Measurements from ENCODE around the gene SLC33A1.
"Not testable (repeated sequence)": the region's sequence is repeated elsewhere in the genome, so short reads cannot be mapped to it uniquely, and the experiment has no call there.

SLC33A1 gene

DNA sequence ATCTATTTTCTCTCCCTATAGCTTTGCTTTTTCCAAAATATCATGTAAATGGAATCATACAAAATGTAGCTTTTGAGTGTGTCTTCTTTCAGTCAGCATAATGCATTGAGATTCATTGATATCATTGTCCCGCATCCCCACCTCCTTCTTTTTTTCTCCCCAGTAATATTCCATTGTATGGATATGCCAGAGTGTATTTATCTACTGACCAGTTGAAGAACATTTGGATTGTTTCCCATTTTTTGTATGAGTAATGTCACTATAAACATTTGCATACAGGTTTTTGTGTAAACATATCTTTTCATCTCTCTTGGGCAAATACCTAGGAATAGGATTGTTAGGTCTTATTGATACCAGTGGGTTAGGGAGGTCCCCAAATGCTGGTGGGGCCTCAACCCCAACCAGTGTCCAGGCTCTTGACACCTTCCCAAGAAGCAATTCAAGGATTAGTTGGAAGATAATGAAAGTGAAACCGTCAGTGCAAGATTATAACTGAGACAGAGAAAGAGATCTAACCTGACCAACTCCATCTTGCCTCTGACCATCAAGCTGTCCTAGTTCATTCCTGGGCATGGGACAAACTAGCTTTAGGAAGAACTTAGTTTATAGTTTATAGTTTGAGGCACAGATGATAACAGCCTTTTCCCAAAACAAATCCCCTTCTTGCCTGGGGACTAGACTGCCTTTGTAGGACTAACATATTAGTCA is 7.4 kb upstream of the SLC33A1 start:
- DNase-seq (ENCODE audit: low read depth): no peak

DNA sequence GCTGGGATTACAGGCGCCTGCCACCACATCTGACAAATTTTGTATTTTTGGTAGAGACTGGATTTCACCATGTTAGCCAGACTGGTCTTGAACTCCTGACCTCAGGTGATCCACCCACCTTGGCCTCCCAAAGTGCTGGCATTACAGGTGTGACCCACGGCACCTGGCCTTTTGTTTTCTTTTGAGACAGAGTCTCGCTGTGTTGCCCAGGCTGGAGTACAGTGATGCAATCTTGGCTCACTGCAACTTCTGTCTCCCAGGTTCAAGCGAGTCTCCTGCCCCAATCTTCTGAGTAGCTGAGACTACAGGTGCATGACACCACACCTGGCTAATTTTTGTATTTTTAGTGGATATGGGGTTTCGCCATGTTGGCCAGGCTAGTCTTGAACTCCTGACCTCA is 6.2 kb upstream of the SLC33A1 start:
- not testable (repeated sequence) for DNase-seq (ENCODE audit: low read depth)

DNA sequence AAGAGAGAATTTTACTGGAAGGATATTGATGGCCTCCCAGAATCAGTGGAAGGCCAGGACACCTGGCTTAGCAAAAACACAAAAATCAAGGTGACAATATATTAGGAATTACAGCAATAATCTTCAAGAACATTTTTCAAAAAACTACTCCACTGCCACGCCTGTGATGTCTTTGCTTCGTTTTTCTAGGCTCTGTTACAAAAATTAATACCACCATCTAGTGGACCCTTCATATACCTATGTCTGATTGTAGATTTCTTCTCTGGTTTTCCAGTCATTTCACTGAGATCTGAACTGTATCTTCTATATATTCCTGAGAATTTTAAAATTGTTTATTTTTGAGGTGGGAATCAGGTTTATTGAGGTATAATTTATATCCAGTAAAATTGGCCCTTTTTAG is 5.6 kb upstream of the SLC33A1 start:
- DNase-seq (ENCODE audit: low read depth): no peak

DNA sequence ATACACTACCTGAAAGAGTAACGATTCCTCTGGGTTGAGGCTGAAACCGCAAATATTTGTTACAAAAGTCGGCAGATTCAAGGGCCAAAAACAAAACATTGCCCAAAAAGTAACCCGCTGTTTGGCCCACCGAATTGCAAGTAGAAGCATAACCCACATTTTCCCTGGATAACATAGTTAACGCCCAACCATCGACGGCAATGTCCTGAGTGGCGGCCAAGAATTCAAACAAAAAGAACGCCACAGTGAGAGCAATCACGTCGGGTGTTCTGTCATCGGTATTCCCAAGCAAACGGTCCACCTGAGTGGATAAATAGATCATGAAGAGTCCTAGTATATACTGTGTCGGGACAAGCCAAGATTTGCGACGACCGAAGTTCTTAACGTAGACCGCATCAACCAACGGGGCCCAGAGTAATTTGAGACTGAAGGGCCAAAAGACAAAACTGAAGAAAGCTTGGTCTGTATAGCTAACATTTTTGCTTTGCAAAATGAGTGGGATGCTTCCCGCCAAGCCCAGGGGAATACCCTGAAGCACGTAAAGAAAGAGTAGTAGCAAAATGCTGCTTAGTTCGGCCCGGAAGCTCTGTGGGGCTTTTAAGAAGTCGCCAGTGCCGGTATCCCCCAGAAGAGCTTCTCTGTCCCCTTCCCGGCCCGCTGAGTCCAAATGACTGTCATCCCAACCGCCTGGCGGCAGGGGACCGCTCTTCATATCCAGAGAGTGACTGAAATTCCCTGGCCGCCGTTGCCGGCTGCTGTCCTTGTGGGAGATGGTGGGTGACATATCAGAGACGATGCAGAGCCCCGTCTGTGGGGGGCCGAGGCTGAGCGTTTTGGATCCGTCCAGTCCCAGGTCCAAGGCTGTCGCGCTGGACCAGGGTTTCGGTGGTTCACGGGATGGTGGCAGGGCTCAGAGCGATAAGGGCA is 750 bp downstream of the SLC33A1 start:
- peak; percentile 9 for DNase-seq (ENCODE audit: low read depth)

DNA sequence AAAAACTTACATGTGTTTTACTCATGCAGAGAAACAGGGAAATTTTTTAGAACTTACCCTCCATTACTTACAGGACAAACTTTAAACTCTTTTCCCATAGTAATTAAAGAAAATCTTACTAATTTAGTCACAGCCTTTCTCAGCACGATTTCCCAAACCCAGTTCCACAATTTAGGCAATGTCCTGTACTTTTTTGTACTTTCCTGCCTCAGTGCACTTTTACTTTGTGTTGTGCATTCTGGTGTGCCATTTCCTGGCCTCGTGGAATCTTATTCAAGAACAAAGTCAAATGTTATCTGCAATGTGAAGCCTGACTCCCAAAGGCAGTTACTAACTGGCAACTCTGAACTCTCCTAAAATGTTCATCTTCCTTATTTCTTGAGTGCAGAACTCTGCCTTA is 1.9 kb downstream of the SLC33A1 start:
- DNase-seq (ENCODE audit: low read depth): no peak

DNA sequence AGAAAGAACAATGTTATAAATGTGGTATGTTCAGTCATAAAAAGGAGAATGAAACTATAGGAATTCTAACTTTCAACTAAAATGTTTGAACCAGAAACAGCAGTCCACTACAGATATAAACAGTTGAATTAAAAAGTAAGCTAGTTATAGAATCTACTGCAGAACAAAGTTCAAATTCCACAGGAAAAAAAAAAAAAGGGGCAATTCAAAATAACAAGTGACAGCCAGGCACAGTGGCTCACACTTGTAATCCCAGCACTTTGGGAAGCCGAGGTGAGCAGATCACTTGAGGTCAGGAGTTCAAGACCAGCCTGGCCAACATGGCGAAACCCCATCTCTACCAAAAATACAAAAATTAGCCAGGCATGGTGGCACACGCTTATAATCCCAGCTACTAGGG is 4.8 kb downstream of the SLC33A1 start:
- not testable (repeated sequence) for DNase-seq (ENCODE audit: low read depth)

DNA sequence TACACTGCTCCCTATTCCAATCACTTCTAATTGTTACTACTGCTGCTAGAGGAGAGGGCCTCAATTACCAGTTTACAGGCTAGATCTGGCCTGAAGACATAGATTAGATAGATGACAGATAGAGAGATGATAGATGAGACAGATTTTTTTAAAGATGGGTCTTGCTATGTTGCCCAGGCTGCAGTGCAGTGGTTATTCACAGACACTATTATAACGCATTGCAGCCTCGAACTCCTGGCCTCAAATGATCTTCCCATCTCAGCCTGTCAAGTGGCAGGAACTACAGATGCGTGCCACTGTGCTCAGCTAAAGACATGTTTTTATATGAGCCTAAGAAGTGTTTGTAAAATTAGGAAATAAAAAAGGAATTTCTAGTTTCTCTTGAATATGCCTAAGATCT is 6.2 kb downstream of the SLC33A1 start:
- no peak for DNase-seq (ENCODE audit: low read depth)

DNA sequence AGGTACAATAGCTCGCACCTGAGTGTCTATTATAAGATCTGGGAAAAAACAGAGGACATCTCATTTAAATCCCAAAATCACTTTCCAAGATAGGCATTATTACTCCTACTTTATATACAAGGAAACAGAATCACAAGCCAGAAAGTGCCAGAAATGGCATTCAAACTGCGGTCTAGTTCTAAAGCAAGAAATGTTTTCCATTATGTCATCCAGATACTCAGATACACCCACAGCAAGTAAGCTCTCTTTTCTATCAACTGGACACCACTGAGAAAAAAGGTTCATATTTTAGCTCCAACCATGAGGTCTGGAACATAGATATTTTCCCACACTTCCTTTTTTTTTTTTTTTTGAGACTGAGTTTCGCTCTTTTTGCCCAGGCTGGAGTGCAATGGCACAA is 8.1 kb downstream of the SLC33A1 start:
- no peak for DNase-seq (ENCODE audit: low read depth)

DNA sequence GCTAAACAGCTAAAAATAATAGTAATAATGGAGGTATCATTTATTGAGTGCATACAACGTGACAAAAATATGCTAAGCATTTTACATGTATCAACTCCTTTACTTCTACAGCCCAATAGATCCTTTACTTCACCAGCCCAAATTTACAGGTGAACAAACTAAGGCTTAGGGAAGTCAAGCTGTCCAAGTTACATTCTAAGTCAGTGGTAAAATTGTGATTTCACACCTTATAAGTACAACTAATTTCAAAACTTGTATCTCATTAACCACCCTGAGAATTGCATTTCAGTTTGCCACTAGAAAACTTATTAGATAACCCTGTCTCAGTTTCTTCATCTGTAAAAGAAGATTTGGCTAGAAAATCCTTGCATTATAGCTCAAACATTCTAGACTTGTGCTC is 10.7 kb downstream of the SLC33A1 start:
- no peak for DNase-seq (ENCODE audit: low read depth)

DNA sequence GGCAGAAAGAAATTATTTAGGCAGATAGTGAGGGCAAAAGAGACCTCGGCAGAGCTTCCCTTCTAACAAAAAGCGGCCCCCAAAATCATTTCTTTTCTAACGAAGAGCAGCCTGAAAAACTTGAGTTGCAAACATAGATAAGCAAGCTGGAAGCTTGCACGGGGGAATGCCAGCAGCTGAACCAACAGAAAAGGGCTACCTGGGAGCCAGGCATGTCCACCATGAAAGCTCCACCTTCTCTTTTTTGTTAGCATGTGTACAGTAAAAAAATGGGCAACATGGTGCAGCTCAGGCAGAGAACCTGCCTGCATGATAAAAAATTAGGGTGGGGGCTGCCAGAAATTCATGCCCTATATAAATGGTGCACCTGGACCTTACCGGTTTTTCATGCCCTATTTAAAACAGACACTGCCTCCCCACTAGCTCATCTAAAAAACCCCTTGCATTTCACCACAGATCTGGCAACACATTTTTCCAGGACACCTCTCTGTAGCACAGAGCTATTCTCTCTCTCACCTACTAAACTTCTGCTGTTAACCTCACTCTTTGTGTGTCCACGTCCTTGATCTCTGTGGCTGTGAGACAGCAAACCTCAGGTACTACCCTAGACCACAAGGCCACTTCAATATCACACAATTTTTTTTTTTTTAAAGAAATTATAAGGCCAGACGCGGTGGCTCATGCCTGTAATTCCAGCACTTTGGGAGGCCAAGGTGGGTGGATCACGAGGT is 18.7 kb downstream of the SLC33A1 start:
- no peak for DNase-seq (ENCODE audit: low read depth)

DNA sequence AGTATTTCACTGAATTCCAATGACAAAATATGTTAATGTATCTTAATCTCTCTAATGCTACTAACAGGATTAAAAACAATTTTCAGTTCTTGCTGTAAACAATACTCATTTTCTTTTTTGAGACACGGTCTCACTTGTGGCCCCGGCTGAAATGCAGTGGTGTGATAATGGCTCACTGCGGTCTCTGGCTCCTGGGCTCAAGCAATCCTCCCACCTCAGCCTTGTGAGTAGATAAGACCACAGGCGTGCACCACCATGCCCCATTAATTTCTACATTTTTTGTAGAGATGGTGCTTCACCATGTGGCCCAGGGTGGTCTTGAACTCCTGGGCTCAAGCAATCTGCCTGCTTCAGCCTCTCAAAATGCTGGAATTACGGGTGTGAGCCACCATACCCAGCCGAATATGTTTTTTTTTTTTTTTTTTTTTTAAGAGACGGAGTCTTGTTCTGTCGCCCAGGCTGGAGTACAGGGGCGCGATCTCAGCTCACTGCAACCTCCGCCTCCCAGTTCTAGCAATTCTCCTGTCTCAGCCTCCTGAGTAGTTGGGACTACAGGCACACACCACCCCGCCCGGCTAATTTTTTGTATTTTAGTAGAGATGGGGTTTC is 25.6 kb downstream of the SLC33A1 start:
- not testable (repeated sequence) for DNase-seq (ENCODE audit: low read depth)

DNA sequence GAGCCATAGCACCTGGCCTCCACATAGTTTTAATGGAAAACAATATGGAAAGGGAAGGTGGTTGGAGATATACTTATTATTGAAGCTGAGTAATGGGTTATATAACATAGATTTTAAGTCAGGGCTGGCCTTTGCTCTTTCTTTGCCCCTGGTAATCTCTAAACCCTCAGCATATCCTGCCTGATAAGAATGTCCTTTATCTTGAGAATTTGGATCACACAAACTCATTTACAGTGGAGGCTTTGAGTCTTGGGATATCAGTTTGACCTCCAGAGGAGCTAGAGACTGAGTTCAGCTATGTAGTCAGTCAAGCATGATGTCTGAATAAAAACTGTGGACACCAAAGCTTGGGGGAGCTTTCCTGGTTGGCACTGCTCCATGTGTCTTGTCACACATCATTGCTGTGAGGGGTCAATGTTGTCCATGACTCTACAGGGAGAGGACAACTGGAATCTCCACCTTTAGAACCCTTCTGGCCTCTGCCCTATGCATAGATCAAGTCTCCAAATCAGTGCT is 39.1 kb downstream of the SLC33A1 start:
- no peak for DNase-seq (ENCODE audit: low read depth)

DNA sequence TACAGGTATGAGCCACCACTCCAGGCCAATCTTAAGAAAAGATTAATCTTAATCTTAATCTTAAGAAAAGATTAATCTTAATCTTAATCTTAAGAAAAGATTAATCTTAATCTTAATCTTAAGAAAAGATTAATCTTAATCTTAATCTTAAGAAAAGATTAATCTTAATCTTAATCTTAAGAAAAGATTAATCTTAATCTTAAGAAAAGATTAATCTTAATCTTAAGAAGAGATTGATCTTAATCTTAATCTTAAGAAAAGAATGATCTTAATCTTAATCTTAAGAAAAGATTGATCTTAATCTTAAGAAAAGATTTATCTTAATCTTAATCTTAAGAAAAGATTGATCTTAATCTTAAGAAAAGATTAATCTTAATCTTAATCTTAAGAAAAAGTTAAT is 41.0 kb downstream of the SLC33A1 start:
- not testable (repeated sequence) for DNase-seq (ENCODE audit: low read depth)

DNA sequence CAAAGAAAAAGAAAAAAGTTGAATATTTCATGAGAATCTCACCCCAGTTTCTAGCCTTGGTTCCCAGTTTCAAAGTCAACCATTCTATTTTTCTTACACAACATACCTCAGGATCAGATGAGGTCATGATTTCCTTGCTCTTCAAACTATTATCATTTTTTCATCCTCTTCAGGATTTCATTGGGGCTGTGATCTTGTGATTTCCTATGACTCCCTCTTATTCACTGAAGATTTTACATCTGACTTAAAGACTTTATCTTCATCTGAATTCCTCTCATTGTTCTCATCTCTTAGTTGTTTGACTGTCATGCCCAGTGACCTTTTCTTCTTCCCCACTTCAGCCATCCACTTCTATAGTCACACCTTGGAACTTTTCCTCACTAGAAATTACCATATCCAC is 45.0 kb downstream of the SLC33A1 start:
- DNase-seq (ENCODE audit: low read depth): no peak

DNA sequence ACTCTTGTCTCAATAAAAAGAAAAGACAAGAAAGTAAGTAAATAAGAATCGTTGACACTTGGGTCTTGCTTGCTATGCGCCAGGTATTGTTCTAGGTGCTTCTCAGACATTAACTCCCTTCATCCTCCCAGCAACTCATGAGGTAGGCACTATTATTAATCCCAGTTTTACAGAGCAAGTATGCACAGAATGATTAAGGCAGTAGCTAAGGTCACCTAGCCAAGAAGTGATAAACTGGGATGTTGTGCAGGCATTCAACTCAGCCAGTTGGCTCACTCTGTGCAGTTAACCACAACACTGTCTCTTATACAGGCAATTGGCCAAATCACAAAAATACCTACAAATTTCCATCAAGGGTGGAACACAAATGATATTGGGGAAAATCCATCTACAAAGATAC is 46.4 kb downstream of the SLC33A1 start:
- DNase-seq (ENCODE audit: low read depth): no peak

DNA sequence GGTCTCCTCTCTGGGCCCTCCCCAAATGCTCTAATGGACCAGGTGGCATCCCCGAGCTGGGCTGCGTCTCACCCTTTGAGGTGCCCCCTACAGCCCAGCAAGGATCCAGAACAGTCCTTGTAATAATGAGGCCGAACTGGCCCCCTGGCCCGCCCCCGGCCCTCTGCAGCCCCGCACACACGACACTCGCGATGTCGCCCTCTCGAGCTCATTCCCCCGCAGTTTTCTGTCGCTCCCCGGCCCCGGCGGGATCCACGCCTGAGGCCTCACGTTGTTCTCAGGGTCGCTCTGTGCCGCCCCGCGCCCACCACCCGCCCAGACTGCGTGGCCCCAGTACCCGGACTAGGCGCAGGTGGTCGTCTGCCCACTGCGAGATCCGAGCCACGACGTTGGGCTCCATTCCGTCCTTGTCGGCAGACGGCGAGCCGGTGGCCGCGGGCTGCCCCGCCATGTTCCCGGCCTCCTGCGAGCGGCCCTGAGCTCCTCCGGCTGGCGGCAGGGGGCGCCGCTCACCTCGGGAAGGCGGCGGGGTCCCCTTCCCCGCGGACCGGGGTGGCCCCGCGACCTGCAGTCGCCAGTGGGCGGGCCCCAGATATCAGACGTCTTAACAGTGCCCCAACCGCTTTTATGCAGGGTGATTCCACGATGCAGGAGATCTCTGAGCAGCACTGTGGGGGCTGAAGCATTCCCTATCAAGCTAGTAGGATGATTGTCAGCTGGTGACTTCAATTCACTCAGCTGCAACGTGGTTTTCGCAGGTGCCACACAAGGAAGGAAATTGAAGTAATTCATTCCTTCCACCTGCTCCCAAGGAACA is 48.2 kb downstream of the SLC33A1 start, which contains the start of gene C3orf33:
Gene C3orf33, minus strand, starts transcription at position 477 of the 817 bp plus-strand sequence. Its CDS starts 26 bp downstream, at position 451.
- DNase-seq (ENCODE audit: low read depth): peak; percentile 54

DNA sequence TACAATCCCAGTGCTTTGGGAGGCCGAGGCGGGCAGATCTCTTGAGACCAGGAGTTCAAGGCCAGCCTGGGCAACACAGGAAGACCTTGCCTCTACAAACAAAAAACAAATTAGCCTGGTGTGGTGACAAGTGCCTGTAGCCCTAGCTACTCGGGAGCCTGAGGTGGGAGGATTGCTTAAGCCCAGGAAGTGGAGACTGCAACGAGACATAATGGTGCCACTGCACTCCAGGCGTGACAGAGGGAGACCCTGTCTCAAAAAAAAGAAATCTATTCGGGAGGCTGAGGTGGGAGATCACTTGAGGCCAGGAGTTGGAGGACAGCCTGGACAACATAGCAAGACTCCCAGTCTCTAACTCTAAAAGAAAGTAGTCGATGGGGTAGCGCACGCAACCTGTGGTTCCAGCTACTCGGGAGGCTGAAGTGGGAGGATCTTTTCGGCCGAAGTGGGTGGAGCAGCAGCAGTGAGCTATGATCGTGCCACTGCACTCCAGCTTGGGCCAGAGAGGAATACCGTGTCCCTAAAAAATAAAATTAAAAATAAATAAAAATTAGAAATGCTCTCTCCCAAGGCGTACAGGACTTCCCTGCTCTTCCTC is 48.9 kb downstream of the SLC33A1 start:
- DNase-seq (ENCODE audit: low read depth): no peak

DNA sequence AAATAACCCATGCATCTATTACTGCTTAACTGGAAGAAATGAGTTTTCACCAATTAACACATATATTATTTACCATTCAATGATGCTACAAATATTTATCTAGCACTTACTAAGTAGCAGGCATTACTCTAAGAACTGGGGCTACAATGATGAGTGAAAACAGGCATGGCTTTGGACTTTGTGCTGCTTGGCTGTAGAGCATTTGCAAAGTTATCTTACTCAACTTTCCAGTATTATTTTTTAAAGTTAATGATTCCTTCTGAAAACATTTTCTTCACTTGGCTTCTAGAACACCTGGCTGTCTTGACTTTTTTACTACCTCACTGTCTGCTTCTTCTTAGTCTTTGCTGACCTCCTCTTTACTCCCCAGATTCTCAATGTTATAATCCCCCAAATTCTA is 49.9 kb downstream of the SLC33A1 start:
- DNase-seq (ENCODE audit: low read depth): no peak

DNA sequence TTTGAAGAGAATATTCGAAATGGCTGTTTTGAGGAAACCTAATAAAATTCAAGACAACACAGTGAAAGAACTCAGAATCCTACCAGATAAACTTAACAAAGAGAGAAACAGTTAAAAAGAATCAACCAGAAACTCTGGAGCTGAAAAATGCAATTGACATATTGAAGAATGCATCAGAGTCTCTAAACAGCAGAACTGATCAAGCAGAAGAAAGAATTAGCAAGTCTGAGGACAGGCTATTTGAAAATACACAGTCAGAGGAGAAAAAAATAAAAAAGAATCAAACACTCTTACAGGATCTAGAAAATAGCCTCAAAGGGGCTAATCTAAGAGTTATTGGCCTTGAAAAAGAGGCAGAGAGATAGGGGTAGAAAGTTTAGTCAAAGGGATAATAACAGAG is 61.7 kb downstream of the SLC33A1 start:
- DNase-seq (ENCODE audit: low read depth): no peak

DNA sequence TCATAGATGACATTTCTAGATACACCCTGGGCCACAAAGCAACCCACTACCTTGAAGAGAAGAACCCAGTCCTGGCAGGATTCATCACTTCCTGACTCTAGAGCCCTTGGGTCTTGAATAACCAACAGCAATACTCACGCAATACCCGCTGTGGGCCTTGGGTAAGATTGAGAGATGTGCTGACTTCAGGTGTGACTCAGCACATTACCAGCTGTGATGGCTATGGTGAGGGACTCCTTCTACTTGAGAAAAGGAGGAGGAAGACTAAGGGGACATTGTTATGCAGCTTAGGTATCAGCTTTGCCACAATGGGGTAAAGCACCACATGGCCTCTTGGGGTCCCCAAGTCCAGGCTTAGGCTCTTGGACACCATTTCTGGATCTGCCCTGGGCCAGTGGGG is 63.0 kb downstream of the SLC33A1 start:
- DNase-seq (ENCODE audit: low read depth): no peak

Measured in activated gamma-delta T cell treated with anti-CD3 and anti-CD28 coated beads, Interleukin-2, amount 50 U/mL, for 16 hours (primary cell).